H1 (cell line): Measurements from ENCODE around the gene RASA4. TPM values are rescaled to one million over a fixed set of nuclear protein-coding genes. Genes with fewer than 3 reads are reported as not detected.
"Not testable (repeated sequence)": the region's sequence is repeated elsewhere in the genome, so short reads cannot be mapped to it uniquely, and the experiment has no call there.

Experiments
- CTCF ChIA-PET: fragments of 300-600 bp; sonication (Branson Sonifier 250); formaldehyde crosslinking; loops from one replicate; lab custom pipeline; 2021; ENCODE audit not compliant: partially characterized antibody; lab: Charles Lee
- POLR2A ChIA-PET: fragments of 300-600 bp; sonication (Branson Sonifier 250); formaldehyde crosslinking; loops from one replicate; lab custom pipeline; 2021; ENCODE audit warnings: inconsistent platforms; ENCODE audit not compliant: partially characterized antibody; lab: Charles Lee
- DNase-seq, 2 experiments: peaks; one replicate each; pipeline versions ENCODE4 v3.0.0 to v3.0.0-alpha.2; 2010 to 2022; ENCODE audit warnings: low spot score in 2 of 2, low read depth in 1 of 2, mixed read lengths in 1 of 2
- FAIRE-seq: peaks from 2 replicates; lab custom pipeline; 2011; peaks lifted over from hg19 to GRCh38; lab: Jason Lieb, UNC
- H2AFZ ChIP-seq: 2 replicates; pipeline ENCODE4 v1.8.1; 2012; ENCODE audit warnings: low read length, inconsistent platforms
- H2AK5ac ChIP-seq: 2 replicates; pipeline ENCODE4 v1.6.1; 2013; ENCODE audit warnings: low read depth, low read length
- H2BK120ac ChIP-seq: replicated peaks from 2 replicates; pipeline ENCODE3; 2013; ENCODE audit warnings: low read depth, low read length, inconsistent platforms
- H2BK12ac ChIP-seq: 2 replicates; pipeline ENCODE4 v1.6.1; 2013; ENCODE audit warnings: low read depth, low read length
- H2BK15ac ChIP-seq: 2 replicates; pipeline ENCODE4 v1.6.1; 2013; ENCODE audit warnings: low read length
- H2BK20ac ChIP-seq: 2 replicates; pipeline ENCODE4 v1.6.1; 2013; ENCODE audit warnings: low read length
- H2BK5ac ChIP-seq: 2 replicates; pipeline ENCODE4 v1.6.1; 2013; ENCODE audit warnings: low read depth, low read length
- H3K14ac ChIP-seq: 2 replicates; pipeline ENCODE4 v1.6.1; 2013; ENCODE audit warnings: inconsistent platforms; ENCODE audit not compliant: insufficient read length
- H3K18ac ChIP-seq: 2 replicates; pipeline ENCODE4 v1.6.1; 2013; ENCODE audit warnings: low read length; ENCODE audit errors: extremely low read depth
- H3K23ac ChIP-seq: 2 replicates; pipeline ENCODE4 v1.6.1; 2013; ENCODE audit warnings: inconsistent platforms; ENCODE audit not compliant: insufficient read length
- H3K23me2 ChIP-seq: 2 replicates; pipeline ENCODE4 v1.6.1; 2013; ENCODE audit warnings: low read depth, low read length
- H3K27ac ChIP-seq: 2 replicates; pipeline ENCODE4 v1.6.1; 2011; ENCODE audit warnings: low read depth, low read length, inconsistent platforms
- H3K27me3 ChIP-seq, 4 experiments: replicated peaks in 1 of 4; 1 replicate in 1 of 4; 2 replicates in 3 of 4; pipeline versions ENCODE4 v1.6.1 to v1.8.1; 2011 to 2013; ENCODE audit warnings: low read length in 3 of 4, mild to moderate bottlenecking in 3 of 4, inconsistent platforms in 2 of 4, mixed read lengths in 2 of 4, moderate library complexity in 1 of 4; ENCODE audit not compliant: control insufficient read depth in 3 of 4, insufficient read depth in 3 of 4; ENCODE audit errors: extremely low read depth in 1 of 4
- H3K36me3 ChIP-seq, 4 experiments: 2 replicates each; pipeline versions ENCODE4 v1.6.1 to v1.8.1; 2011 to 2013; ENCODE audit warnings: mild to moderate bottlenecking in 4 of 4, low read length in 3 of 4, moderate library complexity in 2 of 4, control low read depth in 1 of 4, inconsistent platforms in 1 of 4; ENCODE audit not compliant: insufficient read depth in 4 of 4, control insufficient read depth in 2 of 4
- H3K4ac ChIP-seq: replicated peaks from 2 replicates; pipeline ENCODE3; 2013; ENCODE audit warnings: low read length, low read depth, mixed read lengths, inconsistent platforms; ENCODE audit not compliant: insufficient read length
- H3K4me1 ChIP-seq, 4 experiments: replicated peaks in 1 of 4; 1 replicate in 1 of 4; 2 replicates in 3 of 4; pipeline versions ENCODE4 v1.6.1 to v1.8.1; 2011 to 2013; ENCODE audit warnings: low read length in 3 of 4, inconsistent platforms in 2 of 4, mixed read lengths in 1 of 4; ENCODE audit not compliant: insufficient read depth in 4 of 4, control insufficient read depth in 3 of 4
- H3K4me2 ChIP-seq, 2 experiments: 2 replicates each; pipeline versions ENCODE4 v1.6.1 to v1.8.1; 2011 to 2013; ENCODE audit warnings: low read depth in 2 of 2, low read length in 2 of 2, control low read depth in 1 of 2, inconsistent platforms in 1 of 2, mild to moderate bottlenecking in 1 of 2; ENCODE audit not compliant: insufficient read depth in 1 of 2
- H3K4me3 ChIP-seq, 4 experiments: fragments of 200-600, 300-600 bp in 1 of 4; sonication (generic), shearing (Covaris generic), sonication (Bioruptor Twin) in 1 of 4; 2 replicates each; pipeline versions ENCODE4 v1.5.1 to v1.8.1; 2011 to 2016; ENCODE audit warnings: low read length in 4 of 4, low read depth in 3 of 4, control low read depth in 2 of 4, inconsistent platforms in 2 of 4, mild to moderate bottlenecking in 2 of 4, mixed read lengths in 1 of 4, moderate library complexity in 1 of 4; ENCODE audit not compliant: insufficient read depth in 2 of 4; ENCODE audit errors: extremely low read depth in 1 of 4
- H3K56ac ChIP-seq: replicated peaks from 2 replicates; pipeline ENCODE3; 2013; ENCODE audit warnings: low read depth, mild to moderate bottlenecking, mixed read lengths, low read length, inconsistent platforms; ENCODE audit not compliant: insufficient read length
- H3K79me1 ChIP-seq: 2 replicates; pipeline ENCODE4 v1.6.1; 2013; ENCODE audit warnings: low read depth, low read length, control low read depth
- H3K79me2 ChIP-seq, 2 experiments: 2 replicates each; pipeline versions ENCODE4 v1.6.1 to v1.8.1; 2012 to 2013; ENCODE audit warnings: low read length in 2 of 2, mild to moderate bottlenecking in 2 of 2, inconsistent platforms in 1 of 2; ENCODE audit not compliant: insufficient read depth in 2 of 2, control insufficient read depth in 1 of 2
- H3K9ac ChIP-seq, 4 experiments: replicated peaks in 1 of 4; 1 replicate in 1 of 4; 2 replicates in 3 of 4; pipeline versions ENCODE4 v1.6.1 to v1.8.1; 2011 to 2013; ENCODE audit warnings: low read depth in 3 of 4, low read length in 3 of 4, control low read depth in 2 of 4, mild to moderate bottlenecking in 2 of 4, moderate library complexity in 2 of 4, inconsistent platforms in 1 of 4; ENCODE audit errors: extremely low read depth in 1 of 4
- H3K9me3 ChIP-seq, 2 experiments: 2 replicates each; pipeline versions ENCODE4 v1.6.1 to v1.8.1; 2012 to 2013; ENCODE audit warnings: mild to moderate bottlenecking in 2 of 2, moderate library complexity in 2 of 2, control low read depth in 1 of 2, inconsistent platforms in 1 of 2, low read depth in 1 of 2, low read length in 1 of 2, mixed read lengths in 1 of 2; ENCODE audit not compliant: insufficient read depth in 2 of 2
- H4K20me1 ChIP-seq, 2 experiments: replicated peaks in 1 of 2; 2 replicates each; pipeline versions ENCODE3 to v1.8.1; 2011 to 2013; ENCODE audit warnings: inconsistent platforms in 2 of 2, low read length in 2 of 2, mild to moderate bottlenecking in 1 of 2; ENCODE audit not compliant: insufficient read depth in 2 of 2, control insufficient read depth in 1 of 2
- H4K5ac ChIP-seq: 2 replicates; pipeline ENCODE4 v1.6.1; 2013; ENCODE audit warnings: low read length, low read depth, mixed read lengths, inconsistent platforms; ENCODE audit not compliant: insufficient read length
- H4K8ac ChIP-seq: 2 replicates; pipeline ENCODE4 v1.8.0; 2013; ENCODE audit warnings: mild to moderate bottlenecking, moderate library complexity, low read length, inconsistent platforms; ENCODE audit not compliant: insufficient read depth; ENCODE audit errors: extremely low read depth
- H4K91ac ChIP-seq: replicated peaks from 2 replicates; pipeline ENCODE3; 2013; ENCODE audit warnings: low read length, mixed read lengths, inconsistent platforms; ENCODE audit not compliant: insufficient read length
- WGBS, 2 experiments: shearing (Covaris generic) in 1 of 2; methylation state at CpG; one replicate each; pipeline versions ENCODE4 v1.1.6 to v1.1.7; 2013 to 2015; ENCODE audit warnings: low lambda C conversion rate in 2 of 2, mixed read lengths in 2 of 2, inconsistent platforms in 1 of 2, low coverage in 1 of 2, missing lambda C conversion rate in 1 of 2; ENCODE audit not compliant: insufficient replicate concordance in 2 of 2, insufficient coverage in 1 of 2, insufficient read length in 1 of 2; ENCODE audit errors: extremely low coverage in 1 of 2, missing lambda C conversion rate in 1 of 2; 5-methylcytosine and 5-hydroxymethylcytosine counted together
- polyA plus RNA-seq, 7 experiments: library from polyadenylated mRNA; depleted of rRNA in 3 of 7; stranded (reverse) in 5 of 7; unstranded in 2 of 7; fragments of >200 nt in 5 of 7; fragments of 200-250 nt in 2 of 7; gene quantifications; 1 replicate in 5 of 7; 2 replicates in 1 of 7; 4 replicates in 1 of 7; pipeline versions ENCODE4 v1.2.1 to v1.2.3, GENCODE V29; 2011 to 2013; ENCODE audit warnings: missing spikeins in 2 of 7, mixed read lengths in 2 of 7
- total RNA-seq: library from RNA; stranded (reverse); fragmentation: NEBNext Ultra II Directional; extraction: Animal tissue kit (Norgen Biotek cat#: 25700); gene quantifications from 2 replicates; pipeline ENCODE4 v1.2.1, GENCODE V29; 2021

RASA4 gene
- total and polyA plus RNA-seq, 2 of the 8 experiments (the other 6 are each of a cell fraction or from before 2014, with no cell fraction given) = 19.6 to 23.4 TPM

- CTCF ChIA-PET, H2AK5ac ChIP-seq, DNase-seq, H3K36me3 ChIP-seq, H3K79me1 ChIP-seq, H3K4me2 ChIP-seq, H3K9me3 ChIP-seq, POLR2A ChIA-PET, FAIRE-seq, H4K8ac ChIP-seq, H2BK20ac ChIP-seq, H3K23ac ChIP-seq, H2BK5ac ChIP-seq, H2AFZ ChIP-seq, H3K4me1 ChIP-seq, H2BK120ac ChIP-seq, H3K9ac ChIP-seq, H3K4me3 ChIP-seq, H3K27me3 ChIP-seq, H4K91ac ChIP-seq, H3K23me2 ChIP-seq, H3K4ac ChIP-seq, H4K20me1 ChIP-seq, H3K27ac ChIP-seq, H3K14ac ChIP-seq, H4K5ac ChIP-seq, H3K18ac ChIP-seq, H2BK12ac ChIP-seq, H2BK15ac ChIP-seq, H3K79me2 ChIP-seq, H3K56ac ChIP-seq: not testable (repeated sequence)
- 87% methylated on average over 4 of the region's 6 CpGs; no CpG with 5 or more reads in 1 of the 2 experiments for WGBS, 2 experiments
These were observed 17.7 kb upstream of the RASA4 start for GRCh38 chr7:102634299-102634698.

GRCh38 chr7:102630622-102631021 lies 14.1 kb upstream of the RASA4 start:
- CTCF ChIA-PET, H4K8ac ChIP-seq, POLR2A ChIA-PET, H2BK15ac ChIP-seq, H3K36me3 ChIP-seq, H3K9ac ChIP-seq, H2BK120ac ChIP-seq, H3K4me1 ChIP-seq, H3K4ac ChIP-seq, H4K91ac ChIP-seq, H3K18ac ChIP-seq, H3K27ac ChIP-seq, H3K27me3 ChIP-seq, FAIRE-seq, H3K56ac ChIP-seq, H3K14ac ChIP-seq, H2AFZ ChIP-seq, H4K5ac ChIP-seq, H3K79me2 ChIP-seq, H3K4me3 ChIP-seq, H2BK20ac ChIP-seq, H3K79me1 ChIP-seq, H4K20me1 ChIP-seq, H3K23me2 ChIP-seq, H2BK12ac ChIP-seq, H3K4me2 ChIP-seq, H3K9me3 ChIP-seq, H2BK5ac ChIP-seq, DNase-seq, H2AK5ac ChIP-seq, H3K23ac ChIP-seq: not testable (repeated sequence)
- 81% methylated on average over 5 of the region's 9 CpGs; no CpG with 5 or more reads in 1 of the 2 experiments for WGBS, 2 experiments
